SK-N-SH (cell line): Measurements from ENCODE around the gene AGTRAP. TPM values are rescaled to one million over a fixed set of nuclear protein-coding genes. Genes with fewer than 3 reads are reported as not detected.

Experiments
- CTCF ChIA-PET: fragments of 300-600, 350-600 bp; formaldehyde crosslinking; extraction: SDS; loops from one replicate; lab custom pipeline; 2021; lab: Yijun Ruan, JAX
- POLR2A ChIA-PET: fragments of 350-600 bp; sonication (Branson Sonifier 250); formaldehyde crosslinking; extraction: SDS; loops from one replicate; lab custom pipeline; 2020; ENCODE audit warnings: antibody characterized with exemption, inconsistent platforms; lab: Yijun Ruan, JAX
- DNase-seq: peaks from one replicate; pipeline ENCODE4 v3.0.0; 2012
- H2AFZ ChIP-seq: fragments of 200-600 bp; sonication (generic); 2 replicates; pipeline ENCODE4 v1.8.1; 2016; ENCODE audit warnings: antibody characterized with exemption, mild to moderate bottlenecking, low read depth
- H3F3A ChIP-seq: fragments of 200-600 bp; sonication (generic); replicated peaks from 2 replicates; pipeline ENCODE3; 2016; ENCODE audit warnings: antibody characterized with exemption, mild to moderate bottlenecking; ENCODE audit not compliant: insufficient read depth
- H3K27ac ChIP-seq, 2 experiments: fragments of 200-500 bp in 1 of 2; fragments of 200-600 bp in 1 of 2; sonication (Bioruptor generic) in 1 of 2; sonication (generic), shearing (Covaris generic) in 1 of 2; 2 replicates each; pipeline versions ENCODE4 v1.5.1 to v1.6.1; 2014 to 2016; ENCODE audit warnings: low read depth in 2 of 2, inconsistent platforms in 1 of 2, low read length in 1 of 2, mild to moderate bottlenecking in 1 of 2, mixed read lengths in 1 of 2
- H3K27me3 ChIP-seq: fragments of 200-600 bp; sonication (generic), shearing (Covaris generic); 2 replicates; pipeline ENCODE4 v1.6.1; 2016; ENCODE audit warnings: mixed run types; ENCODE audit not compliant: insufficient read depth
- H3K36me3 ChIP-seq, 2 experiments: fragments of 200-500 bp in 1 of 2; fragments of 200-600 bp in 1 of 2; sonication (Bioruptor generic) in 1 of 2; sonication (generic) in 1 of 2; replicated peaks in 1 of 2; 2 replicates each; pipeline versions ENCODE3 to v1.5.1; 2014 to 2016; ENCODE audit warnings: low read length in 1 of 2, mild to moderate bottlenecking in 1 of 2; ENCODE audit not compliant: insufficient read depth in 2 of 2, control insufficient read depth in 1 of 2
- H3K4me1 ChIP-seq, 2 experiments: fragments of 200-500 bp in 1 of 2; fragments of 200-600 bp in 1 of 2; sonication (Bioruptor generic) in 1 of 2; sonication (generic), shearing (Covaris generic) in 1 of 2; 2 replicates each; pipeline versions ENCODE4 v1.5.1 to v1.6.1; 2014 to 2016; ENCODE audit warnings: low read depth in 1 of 2, low read length in 1 of 2, mixed run types in 1 of 2; ENCODE audit not compliant: insufficient read depth in 2 of 2, control insufficient read depth in 1 of 2
- H3K4me2 ChIP-seq: fragments of 200-600 bp; sonication (generic), shearing (Covaris generic); 2 replicates; pipeline ENCODE4 v1.6.1; 2017; ENCODE audit warnings: mixed run types
- H3K4me3 ChIP-seq, 2 experiments: fragments of 200-500 bp in 1 of 2; fragments of 200-600 bp in 1 of 2; sonication (Bioruptor generic) in 1 of 2; sonication (generic), shearing (Covaris generic) in 1 of 2; 2 replicates each; pipeline versions ENCODE4 v1.5.1 to v1.8.1; 2014 to 2016; ENCODE audit warnings: low read depth in 2 of 2, inconsistent platforms in 1 of 2, low read length in 1 of 2, mild to moderate bottlenecking in 1 of 2, mixed read lengths in 1 of 2, moderate library complexity in 1 of 2
- H3K79me2 ChIP-seq: fragments of 200-600 bp; sonication (generic); 2 replicates; pipeline ENCODE4 v1.8.1; 2017; ENCODE audit warnings: mild to moderate bottlenecking; ENCODE audit not compliant: insufficient read depth
- H3K9ac ChIP-seq: fragments of 200-600 bp; sonication (generic); 2 replicates; pipeline ENCODE4 v1.6.1; 2017; ENCODE audit warnings: mixed run types
- H3K9me2 ChIP-seq: fragments of 200-600 bp; sonication (generic); 2 replicates; pipeline ENCODE4 v1.6.1; 2017; ENCODE audit warnings: mixed run types
- H3K9me3 ChIP-seq: fragments of 200-600 bp; sonication (generic); 2 replicates; pipeline ENCODE4 v1.6.1; 2017; ENCODE audit warnings: mixed run types, mild to moderate bottlenecking, moderate library complexity
- H4K20me1 ChIP-seq: fragments of 200-600 bp; sonication (generic); 2 replicates; pipeline ENCODE4 v1.6.1; 2017; ENCODE audit warnings: mild to moderate bottlenecking, mixed run types; ENCODE audit not compliant: insufficient read depth
- CTCF ChIP-seq: fragments of 200-600 bp; sonication (generic); IDR thresholded peaks from 2 replicates; pipeline ENCODE4 v1.6.1; 2017; ENCODE audit warnings: antibody characterized with exemption, mild to moderate bottlenecking, moderate library complexity
- ELF1 ChIP-seq: IDR thresholded peaks from 2 replicates; pipeline ENCODE4 v1.4.0; 2012
- FOXM1 ChIP-seq: IDR thresholded peaks from 2 replicates; pipeline ENCODE4 v1.4.0; 2012; ENCODE audit warnings: low read depth, mild to moderate bottlenecking
- IRF3 ChIP-seq: fragments of 150-350 bp; IDR thresholded peaks from 2 replicates; pipeline ENCODE4 v1.6.1; 2016; ENCODE audit warnings: mild to moderate bottlenecking, low read depth, low read length
- MAX ChIP-seq: IDR thresholded peaks from 2 replicates; pipeline ENCODE4 v1.4.0; 2012; ENCODE audit warnings: low read depth
- MEF2A ChIP-seq: IDR thresholded peaks from 2 replicates; pipeline ENCODE4 v1.4.0; 2012; ENCODE audit warnings: low read depth, borderline replicate concordance
- NRF1 ChIP-seq: IDR thresholded peaks from 2 replicates; pipeline ENCODE4 v1.6.1; 2012; ENCODE audit warnings: low read depth, mild to moderate bottlenecking, low read length
- PBX3 ChIP-seq: IDR thresholded peaks from 2 replicates; pipeline ENCODE4; 2012
- POLR2AphosphoS5 ChIP-seq: IDR thresholded peaks from 2 replicates; pipeline ENCODE4 v1.6.1; 2012; ENCODE audit warnings: low read depth, low read length
- RAD21 ChIP-seq: IDR thresholded peaks from 2 replicates; pipeline ENCODE4 v1.6.1; 2012; ENCODE audit warnings: mild to moderate bottlenecking, low read length
- REST ChIP-seq: IDR thresholded peaks from 2 replicates; pipeline ENCODE4 v1.6.1; 2012; ENCODE audit warnings: mild to moderate bottlenecking, low read depth, low read length, moderate library complexity
- RXRA ChIP-seq: IDR thresholded peaks from 2 replicates; pipeline ENCODE4 v1.4.0; 2012; ENCODE audit warnings: low read depth, mild to moderate bottlenecking, borderline replicate concordance
- SIN3A ChIP-seq: IDR thresholded peaks from 2 replicates; pipeline ENCODE4 v1.6.1; 2012; ENCODE audit warnings: low read depth, mild to moderate bottlenecking, low read length, moderate library complexity, borderline replicate concordance
- SMC3 ChIP-seq: IDR thresholded peaks from 2 replicates; pipeline ENCODE4 v1.6.1; 2012; ENCODE audit warnings: low read depth, low read length, improper control_type of control experiment
- TCF12 ChIP-seq: IDR thresholded peaks from 2 replicates; pipeline ENCODE4 v1.4.0; 2012
- TEAD4 ChIP-seq: IDR thresholded peaks from 2 replicates; pipeline ENCODE4 v1.4.0; 2012; ENCODE audit warnings: mild to moderate bottlenecking, borderline replicate concordance; ENCODE audit not compliant: insufficient read depth
- USF1 ChIP-seq: IDR thresholded peaks from 2 replicates; pipeline ENCODE4 v1.4.0; 2012; ENCODE audit warnings: low read depth, borderline replicate concordance
- USF2 ChIP-seq: fragments of 150-350 bp; IDR thresholded peaks from 2 replicates; pipeline ENCODE4 v1.6.1; 2017; ENCODE audit warnings: antibody characterized with exemption, low read length, low read depth, borderline replicate concordance
- YY1 ChIP-seq: IDR thresholded peaks from 2 replicates; pipeline ENCODE4 v1.4.0; 2012; ENCODE audit warnings: low read depth, mild to moderate bottlenecking
- ZBTB33 ChIP-seq: IDR thresholded peaks from 2 replicates; pipeline ENCODE4 v1.4.0; 2012; ENCODE audit warnings: low read depth, borderline replicate concordance
- WGBS: methylation state at CpG from one replicate; pipeline ENCODE4 v1.1.6; 2017; ENCODE audit warnings: low lambda C conversion rate; 5-methylcytosine and 5-hydroxymethylcytosine counted together
- polyA plus RNA-seq, 3 experiments: library from polyadenylated mRNA; depleted of rRNA; stranded (reverse); fragments of >200 nt; gene quantifications; 2 replicates each; pipeline ENCODE4 v1.2.3, GENCODE V29; 2012

AGTRAP gene
- polyA plus RNA-seq, 1 of the 3 experiments (the other 2 are of a cell fraction), result 66.2 TPM

- Histone ChIP-seq H3K9me3 (no peaks in the 10 kb centered on the region), H3K9ac (no peak overlapping the region), H3F3A (peaks cover 4% of the 10 kb centered on the region), H2AFZ (0 out of 2 replicates have a peak overlapping the region, but pooled peaks have one; percentile 22), H3K4me1 (peaks cover 0 to 24% of the 10 kb centered on the region in 2 experiments; a peak in 1 of 4 replicates), H3K4me3 (peak overlapping the region in 1 of 2 experiments; percentile 35; a peak in 1 of 4 replicates), H3K27me3 (no peaks in the 10 kb centered on the region), H3K9me2 (no peaks in the 10 kb centered on the region), H3K27ac (no peak overlapping the region; a peak in 1 of 4 replicates), H4K20me1 (no peaks in the 10 kb centered on the region), H3K36me3 (no peaks in the 10 kb centered on the region), H3K79me2 (no peaks in the 10 kb centered on the region), H3K4me2 (no peak overlapping the region)
- WGBS, result 19% methylated on average over 7 of the region's 30 CpGs
- DNase-seq, result peak; percentile 93
- ChIA-PET CTCF (interaction anchor here (0.9 to 4.7 kb wide), 16 partner anchors 9 to 747 kb away, joined by 3 to 35 read pairs (median 4); partner anchors contain the start of genes CLCN6 and MTHFR), POLR2A (interaction anchor here (0.6 to 1.2 kb wide), 2 partner anchors 10 to 140 kb away, joined by 3 to 4 read pairs; no protein-coding TSS in a partner anchor)
- TF ChIP-seq MEF2A (no peak), ZBTB33 (no peak), MAX (no peak), RXRA (no peak), REST (no peak), YY1 (no peak), POLR2AphosphoS5 (no peak), SIN3A (no peak), CTCF (peak; percentile 81), USF2 (no peak), TCF12 (no peak), FOXM1 (no peak), RAD21 (peak; percentile 51), IRF3 (no peak), USF1 (no peak), NRF1 (no peak), PBX3 (no peak), SMC3 (peak; percentile 49), TEAD4 (no peak), ELF1 (no peak)
Observed at GRCh38 chr1:11784993-11785769, 49.2 kb downstream of the AGTRAP start.
